Breast epithelium (tissue), 3 donors: ENCODE results near the gene CYP2D6.

Experiments
- CTCF ChIP-seq, 3 donors: fragments of 450-650 bp; IDR thresholded peaks; one replicate each; pipeline ENCODE4 v1.5.1; 2016 to 2017; ENCODE audit warnings: antibody characterized with exemption in 3 of 3, mild to moderate bottlenecking in 3 of 3, moderate library complexity in 3 of 3
- POLR2A ChIP-seq: fragments of 450-650 bp; IDR thresholded peaks from one replicate; pipeline ENCODE4 v1.6.1; 2016; ENCODE audit warnings: antibody characterized with exemption, mild to moderate bottlenecking, moderate library complexity
- POLR2AphosphoS5 ChIP-seq, 3 donors: sonication (generic); formaldehyde crosslinking; IDR thresholded peaks; one replicate each; pipeline ENCODE4 v1.6.1; 2017; ENCODE audit warnings: antibody characterized with exemption in 3 of 3

GRCh38 chr22:42078469-42079318 lies 51.9 kb downstream of the CYP2D6 start:
- TF ChIP-seq CTCF (IDR thresholded peaks at IDR 0.05), result no peak
- no peak for TF ChIP-seq POLR2A
- no peak for TF ChIP-seq POLR2AphosphoS5 (IDR thresholded peaks at IDR 0.05)
